ENCODE measurements around the gene ZNF565.

Gene ZNF565

GRCh38 chr19:36214386-36215275 is at the start of gene ZNF565, which contains the start of gene ZNF146:
ZNF565 (minus strand) TSS chr19:36214665; CDS start chr19:36201985, 12,680 bp downstream.
ZNF146 (plus strand) TSS chr19:36215106; CDS start chr19:36236441, 21,335 bp downstream.
- Mint-ChIP-seq H3K27me3 (no peaks in the 10 kb centered on the region), H3K27ac (no peak within 1 kb of the TSS), H3K4me1 (ENCODE audit: low read depth) (peaks cover 25% of the 10 kb centered on the region), H3K4me3 (no peak within 1 kb of the TSS), H3K9me3 (peaks cover 6% of the 10 kb centered on the region), H3K36me3 (ENCODE audit: low read depth) (peaks cover 35% of the 10 kb centered on the region)
- peak; percentile 97 for DNase-seq

DNA sequence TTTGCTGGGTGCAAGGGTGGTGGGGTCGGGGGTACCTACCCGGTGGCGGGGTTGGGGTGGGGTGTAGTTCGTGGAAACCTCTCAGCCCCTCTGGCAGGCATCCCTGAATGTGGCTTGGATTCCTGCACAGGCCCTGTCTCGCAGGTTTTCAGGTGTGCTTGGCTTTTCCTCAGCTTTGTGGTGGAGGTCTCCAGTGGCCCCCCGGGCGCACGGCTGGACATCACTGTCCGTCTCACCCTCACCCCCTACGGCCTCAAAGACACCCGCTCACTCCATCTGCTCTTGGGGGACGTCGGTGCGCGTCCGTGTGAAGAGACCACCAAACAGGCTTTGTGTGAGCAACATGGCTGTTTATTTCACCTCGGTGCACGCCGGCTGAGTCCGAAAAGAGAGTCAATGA is 44.7 kb upstream of the ZNF565 start:
- peaks cover 5% of the 10 kb centered on the region for H3K27me3 Mint-ChIP-seq
- DNase-seq: no peak
- H3K36me3 Mint-ChIP-seq (ENCODE audit: low read depth): peaks cover 16% of the 10 kb centered on the region
- peaks cover 38% of the 10 kb centered on the region for H3K9me3 Mint-ChIP-seq
- H3K4me1 Mint-ChIP-seq (ENCODE audit: low read depth): no peaks in the 10 kb centered on the region
- H3K4me3 Mint-ChIP-seq: no peak overlapping the region
- no peak overlapping the region for H3K27ac Mint-ChIP-seq

DNA sequence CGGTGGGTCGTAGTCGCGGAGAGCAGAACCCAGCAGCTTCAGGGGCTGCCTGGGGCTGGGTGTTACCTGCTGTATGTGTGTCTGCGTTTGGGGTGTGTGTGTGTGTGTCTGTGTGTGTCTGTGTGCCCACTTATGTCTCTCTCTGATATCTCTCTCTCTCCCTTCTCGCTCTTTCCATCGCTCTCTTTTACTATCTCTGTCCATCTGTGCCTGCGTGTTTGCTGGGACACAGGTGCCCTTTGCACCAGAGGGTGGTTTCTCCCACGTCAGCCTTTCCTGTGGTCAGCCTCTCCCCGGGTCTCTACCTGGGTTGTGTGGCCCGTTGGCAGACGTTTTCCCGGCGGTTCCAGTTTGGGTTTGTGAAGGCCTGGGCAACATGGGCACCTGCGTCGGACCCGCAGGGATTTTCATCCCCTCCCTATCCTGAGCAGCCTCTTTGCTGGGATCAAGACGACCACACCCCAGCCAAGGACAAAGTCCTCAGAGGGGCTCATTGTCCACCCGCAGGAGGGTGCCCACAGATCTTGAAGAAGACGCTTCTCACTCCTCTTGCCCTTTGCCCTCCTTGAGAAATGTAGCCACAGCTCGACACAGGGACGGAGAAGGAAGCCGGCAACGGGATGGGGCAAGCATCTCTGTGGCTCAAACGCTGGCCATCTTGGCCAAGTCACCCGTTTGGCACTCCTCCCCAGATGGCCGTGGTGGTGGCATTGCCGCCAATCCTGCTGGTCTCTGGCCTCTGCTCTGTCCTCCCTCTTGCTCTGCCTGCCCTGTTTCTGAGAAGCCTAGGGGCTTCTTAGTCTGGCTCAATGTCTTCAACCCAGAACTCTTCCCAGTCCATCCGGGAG is 43.8 kb upstream of the ZNF565 start:
- H3K27me3 Mint-ChIP-seq: peaks cover 5% of the 10 kb centered on the region
- peaks cover 16% of the 10 kb centered on the region for H3K36me3 Mint-ChIP-seq (ENCODE audit: low read depth)
- no peak overlapping the region for H3K4me3 Mint-ChIP-seq
- peaks cover 34% of the 10 kb centered on the region for H3K9me3 Mint-ChIP-seq
- H3K4me1 Mint-ChIP-seq (ENCODE audit: low read depth): no peaks in the 10 kb centered on the region
- no peak for DNase-seq
- H3K27ac Mint-ChIP-seq: no peak overlapping the region

- H3K27me3 Mint-ChIP-seq: peaks cover 5% of the 10 kb centered on the region
- H3K4me3 Mint-ChIP-seq: no peak overlapping the region
- H3K9me3 Mint-ChIP-seq: peaks cover 29% of the 10 kb centered on the region
- no peak overlapping the region for H3K27ac Mint-ChIP-seq
- H3K4me1 Mint-ChIP-seq (ENCODE audit: low read depth): no peaks in the 10 kb centered on the region
- peaks cover 16% of the 10 kb centered on the region for H3K36me3 Mint-ChIP-seq (ENCODE audit: low read depth)
- DNase-seq: no peak
Measured at GRCh38 chr19:36257520-36257876, 43.0 kb upstream of the ZNF565 start.

- no peaks in the 10 kb centered on the region for H3K4me1 Mint-ChIP-seq (ENCODE audit: low read depth)
- H3K27ac Mint-ChIP-seq: no peak overlapping the region
- no peak overlapping the region for H3K4me3 Mint-ChIP-seq
- H3K27me3 Mint-ChIP-seq: peaks cover 5% of the 10 kb centered on the region
- H3K36me3 Mint-ChIP-seq (ENCODE audit: low read depth): peaks cover 16% of the 10 kb centered on the region
- peaks cover 31% of the 10 kb centered on the region for H3K9me3 Mint-ChIP-seq
- no peak for DNase-seq
Measured at GRCh38 chr19:36256853-36257519, 42.5 kb upstream of the ZNF565 start.

DNA sequence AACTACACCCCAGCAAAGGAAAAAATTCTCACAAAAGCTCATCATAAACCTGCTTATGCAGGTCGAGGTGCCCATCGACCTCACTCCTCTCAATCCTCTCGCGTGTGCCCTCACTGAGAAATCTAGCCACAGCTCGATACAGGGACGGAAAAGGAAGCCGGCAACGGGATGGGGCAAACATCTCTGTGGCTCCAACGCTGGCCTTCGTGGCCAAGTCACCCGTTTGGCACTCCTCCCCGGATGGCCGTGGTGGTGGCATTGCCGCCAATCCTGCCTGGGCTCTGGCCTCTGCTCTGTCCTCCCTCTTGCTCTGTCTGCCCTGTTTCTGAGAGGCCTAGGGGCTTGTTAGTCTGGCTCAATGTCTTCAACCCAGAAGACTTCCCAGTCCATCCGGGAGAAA is 41.6 kb upstream of the ZNF565 start:
- peaks cover 40% of the 10 kb centered on the region for H3K9me3 Mint-ChIP-seq
- H3K4me3 Mint-ChIP-seq: no peak overlapping the region
- H3K27ac Mint-ChIP-seq: no peak overlapping the region
- H3K27me3 Mint-ChIP-seq: peaks cover 5% of the 10 kb centered on the region
- peaks cover 16% of the 10 kb centered on the region for H3K36me3 Mint-ChIP-seq (ENCODE audit: low read depth)
- DNase-seq: no peak
- H3K4me1 Mint-ChIP-seq (ENCODE audit: low read depth): no peaks in the 10 kb centered on the region

DNA sequence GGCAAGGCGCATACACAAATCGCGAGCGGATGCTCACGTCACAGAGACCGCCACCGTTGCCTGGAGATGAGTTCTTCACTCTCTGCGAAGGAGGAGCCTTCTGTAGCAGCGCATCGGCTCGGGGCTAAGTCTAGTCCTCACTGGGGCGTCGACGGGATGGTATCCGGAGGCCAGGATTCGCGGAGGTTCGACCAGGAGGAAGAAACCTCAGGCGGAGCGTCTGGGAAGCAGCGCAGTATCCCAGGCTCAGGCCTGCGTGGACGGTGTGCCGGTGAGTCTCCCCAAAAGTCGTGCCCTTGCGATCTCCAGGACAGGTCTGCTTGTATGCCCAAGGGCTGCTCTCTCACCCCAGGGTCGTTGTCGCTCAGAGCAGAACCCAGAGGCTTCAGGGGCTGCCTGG is 40.9 kb upstream of the ZNF565 start:
- H3K27ac Mint-ChIP-seq: no peak overlapping the region
- peaks cover 41% of the 10 kb centered on the region for H3K9me3 Mint-ChIP-seq
- H3K27me3 Mint-ChIP-seq: peaks cover 5% of the 10 kb centered on the region

DNA sequence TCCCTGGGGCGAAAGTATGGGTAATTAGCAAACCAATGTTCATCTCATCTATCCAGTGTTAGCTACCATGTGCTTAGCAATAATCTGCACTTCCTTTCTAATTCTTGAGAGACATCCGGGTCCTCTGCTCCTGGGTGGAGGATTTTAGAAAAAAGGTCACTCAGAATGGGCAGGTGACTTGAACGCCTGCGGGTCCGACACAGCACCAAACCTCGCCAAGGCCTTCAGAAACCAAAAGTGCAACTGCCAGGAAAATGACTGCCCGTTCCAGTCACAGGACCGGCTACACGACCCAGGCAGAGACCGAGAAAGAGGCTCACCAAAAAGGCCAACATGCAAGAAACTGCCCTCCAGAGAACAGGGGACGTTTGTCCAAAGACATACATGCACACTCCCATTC is 40.4 kb upstream of the ZNF565 start:
- Mint-ChIP-seq H3K27ac (no peak overlapping the region), H3K4me1 (ENCODE audit: low read depth) (no peaks in the 10 kb centered on the region), H3K4me3 (no peak overlapping the region), H3K36me3 (ENCODE audit: low read depth) (peaks cover 16% of the 10 kb centered on the region), H3K27me3 (peaks cover 5% of the 10 kb centered on the region), H3K9me3 (peaks cover 41% of the 10 kb centered on the region)
- DNase-seq: no peak

More for the DNA sequence above, 40.9 kb upstream of the ZNF565 start:
- H3K4me3 Mint-ChIP-seq: no peak overlapping the region
- peaks cover 16% of the 10 kb centered on the region for H3K36me3 Mint-ChIP-seq (ENCODE audit: low read depth)
- no peak for DNase-seq
- H3K4me1 Mint-ChIP-seq (ENCODE audit: low read depth): no peaks in the 10 kb centered on the region

GRCh38 chr19:36252047-36252446 is 37.6 kb upstream of the ZNF565 start:
- Mint-ChIP-seq H3K4me3 (no peak overlapping the region), H3K36me3 (ENCODE audit: low read depth) (peaks cover 11% of the 10 kb centered on the region), H3K27me3 (no peaks in the 10 kb centered on the region), H3K27ac (no peak overlapping the region), H3K9me3 (peaks cover 46% of the 10 kb centered on the region), H3K4me1 (ENCODE audit: low read depth) (no peaks in the 10 kb centered on the region)
- no peak for DNase-seq

DNA sequence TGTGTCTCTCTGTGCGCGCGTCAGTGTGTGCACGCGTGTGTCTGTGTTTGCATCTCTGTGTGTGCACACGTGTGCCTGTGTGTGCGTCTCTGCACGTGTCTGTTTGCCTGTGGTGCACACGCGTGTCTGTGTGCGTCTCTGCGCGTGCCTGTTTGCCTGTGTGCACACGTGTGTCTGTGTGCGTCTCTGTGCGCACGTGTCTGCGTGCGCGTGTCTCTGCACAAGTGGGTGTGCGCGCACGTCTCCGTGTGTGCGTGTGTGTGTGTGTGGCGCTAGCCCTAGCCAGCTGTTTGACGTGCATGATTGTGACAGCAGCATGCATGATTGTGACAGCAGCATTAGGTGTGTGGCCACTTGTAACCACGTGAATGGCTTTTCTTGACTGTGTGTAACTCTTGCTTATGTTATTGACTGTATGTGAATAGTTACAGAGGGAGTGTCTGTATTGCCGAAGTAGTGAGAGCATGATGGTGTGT is 31.6 kb upstream of the ZNF565 start:
- peaks cover 11% of the 10 kb centered on the region for H3K27me3 Mint-ChIP-seq
- no peak overlapping the region for H3K4me3 Mint-ChIP-seq
- peaks cover 40% of the 10 kb centered on the region for H3K9me3 Mint-ChIP-seq
- no peak for DNase-seq
- no peak overlapping the region for H3K27ac Mint-ChIP-seq
- peaks cover 22% of the 10 kb centered on the region for H3K36me3 Mint-ChIP-seq (ENCODE audit: low read depth)
- no peaks in the 10 kb centered on the region for H3K4me1 Mint-ChIP-seq (ENCODE audit: low read depth)

- no peaks in the 10 kb centered on the region for H3K4me1 Mint-ChIP-seq (ENCODE audit: low read depth)
- H3K4me3 Mint-ChIP-seq: no peak overlapping the region
- peaks cover 27% of the 10 kb centered on the region for H3K36me3 Mint-ChIP-seq (ENCODE audit: low read depth)
- no peak overlapping the region for H3K27ac Mint-ChIP-seq
- peaks cover 40% of the 10 kb centered on the region for H3K9me3 Mint-ChIP-seq
- no peak for DNase-seq
- peaks cover 11% of the 10 kb centered on the region for H3K27me3 Mint-ChIP-seq
Measured at GRCh38 chr19:36245210-36246005, 30.9 kb upstream of the ZNF565 start.

GRCh38 chr19:36244066-36244465 is 29.6 kb upstream of the ZNF565 start:
- no peak overlapping the region for H3K4me3 Mint-ChIP-seq
- DNase-seq: no peak
- H3K9me3 Mint-ChIP-seq: peaks cover 49% of the 10 kb centered on the region
- peaks cover 38% of the 10 kb centered on the region for H3K36me3 Mint-ChIP-seq (ENCODE audit: low read depth)
- H3K4me1 Mint-ChIP-seq (ENCODE audit: low read depth): no peaks in the 10 kb centered on the region
- H3K27ac Mint-ChIP-seq: no peak overlapping the region
- peaks cover 11% of the 10 kb centered on the region for H3K27me3 Mint-ChIP-seq

DNA sequence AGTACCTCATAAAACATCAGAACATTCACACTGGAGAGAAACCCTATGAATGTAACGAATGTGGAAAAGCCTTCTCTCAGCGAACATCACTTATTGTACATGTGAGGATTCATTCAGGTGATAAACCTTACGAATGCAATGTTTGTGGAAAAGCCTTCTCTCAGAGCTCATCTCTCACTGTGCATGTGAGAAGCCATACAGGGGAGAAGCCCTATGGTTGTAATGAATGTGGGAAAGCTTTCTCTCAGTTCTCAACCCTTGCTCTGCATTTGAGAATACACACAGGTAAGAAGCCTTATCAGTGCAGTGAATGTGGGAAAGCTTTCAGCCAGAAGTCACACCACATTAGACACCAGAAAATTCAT is 22.5 kb upstream of the ZNF565 start:
- Mint-ChIP-seq H3K9me3 (peaks cover 63% of the 10 kb centered on the region), H3K4me3 (no peak overlapping the region), H3K27ac (no peak overlapping the region), H3K36me3 (ENCODE audit: low read depth) (peaks cover 89% of the 10 kb centered on the region), H3K27me3 (no peaks in the 10 kb centered on the region), H3K4me1 (ENCODE audit: low read depth) (no peaks in the 10 kb centered on the region)
- no peak for DNase-seq
